KMS-11 (cell line): Measurements from ENCODE around the gene ATP6V1F.

ENCODE experiments used
- H2AFZ ChIP-seq: fragments of 200-600 bp; sonication (generic); 2 replicates; pipeline ENCODE4 v1.6.1; 2016; ENCODE audit warnings: antibody characterized with exemption, mixed run types, low read depth
- H3K27ac ChIP-seq: fragments of 200-600 bp; sonication (generic); 2 replicates; pipeline ENCODE4 v1.6.1; 2016; ENCODE audit warnings: mild to moderate bottlenecking, mixed run types
- H3K27me3 ChIP-seq: fragments of 200-600 bp; sonication (generic); 2 replicates; pipeline ENCODE4 v1.6.1; 2017; ENCODE audit warnings: mild to moderate bottlenecking, low read depth, mixed run types, moderate library complexity; ENCODE audit not compliant: insufficient read depth
- H3K36me3 ChIP-seq: fragments of 200-600 bp; sonication (generic); 2 replicates; pipeline ENCODE4 v1.6.1; 2017; ENCODE audit warnings: mild to moderate bottlenecking, mixed run types; ENCODE audit not compliant: insufficient read depth
- H3K4me1 ChIP-seq: fragments of 200-600 bp; sonication (generic); 2 replicates; pipeline ENCODE4 v1.6.1; 2016; ENCODE audit warnings: mild to moderate bottlenecking, low read depth, mixed run types; ENCODE audit not compliant: poor library complexity, severe bottlenecking
- H3K4me2 ChIP-seq: fragments of 200-600 bp; sonication (generic); 2 replicates; pipeline ENCODE4 v1.7.0; 2016; ENCODE audit warnings: mild to moderate bottlenecking, mixed run types
- H3K4me3 ChIP-seq: fragments of 200-600 bp; sonication (generic); IDR thresholded peaks from 2 replicates; pipeline ENCODE4 v1.6.1; 2017; ENCODE audit warnings: low read depth, low read length, mixed read lengths; ENCODE audit not compliant: insufficient read depth
- H3K79me2 ChIP-seq: fragments of 200-600 bp; sonication (generic); 2 replicates; pipeline ENCODE4 v1.6.1; 2016; ENCODE audit warnings: low read depth, mixed run types; ENCODE audit not compliant: insufficient read depth
- H3K9ac ChIP-seq: fragments of 200-600 bp; sonication (generic); 2 replicates; pipeline ENCODE4 v1.6.1; 2016; ENCODE audit warnings: mild to moderate bottlenecking, mixed run types
- H4K20me1 ChIP-seq: fragments of 200-600 bp; sonication (generic); 2 replicates; pipeline ENCODE4 v1.6.1; 2016; ENCODE audit warnings: mild to moderate bottlenecking, mixed run types; ENCODE audit not compliant: insufficient read depth
- TF ChIP-seq, protein P1 (sequence below): fragments of 200-600 bp; sonication (generic); conservative IDR thresholded peaks from 2 replicates; pipeline ENCODE4 v1.6.1; 2017; ENCODE audit warnings: low read depth, mild to moderate bottlenecking, antibody characterized with exemption, low read length, moderate library complexity, mixed read lengths

ATP6V1F gene

DNA sequence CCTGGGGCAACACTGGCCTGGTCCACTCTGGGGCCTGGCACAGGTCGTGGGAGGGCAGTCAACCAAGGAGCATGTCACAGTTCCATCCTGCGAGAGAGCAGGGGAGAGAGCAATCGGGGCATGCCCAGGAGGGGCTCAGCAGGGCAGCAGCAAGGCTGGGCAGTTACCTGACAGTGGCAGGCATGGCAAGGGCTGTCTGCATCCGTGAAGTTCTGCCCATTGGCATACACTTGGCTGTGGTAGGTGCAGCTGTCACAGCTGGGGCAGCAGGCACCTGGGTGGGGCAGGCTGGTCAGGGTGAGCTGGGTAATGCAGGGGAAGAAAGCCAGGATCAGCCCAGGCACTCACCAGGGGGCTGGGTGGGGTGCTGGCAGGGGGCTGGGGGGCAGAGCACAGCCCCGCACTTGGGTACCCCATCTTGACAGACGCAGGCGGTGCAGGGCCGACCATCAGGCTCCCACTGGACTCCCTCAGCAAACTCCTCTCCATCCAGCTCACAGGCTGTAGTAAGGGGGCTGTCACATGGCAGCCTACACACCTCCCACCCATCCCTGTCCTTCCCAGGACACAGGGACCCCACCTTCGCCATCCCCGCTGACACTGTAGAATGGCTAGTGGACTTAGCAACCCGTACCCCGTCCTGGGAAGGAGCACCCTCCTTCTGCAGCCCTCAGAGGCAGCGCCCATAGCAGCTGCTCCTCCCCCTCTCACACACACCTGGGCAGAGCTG, 30.0 kb downstream of the ATP6V1F start:
- Histone ChIP-seq H3K9ac (no peak overlapping the region), H3K4me2 (no peak overlapping the region), H3K4me3 (no peak overlapping the region), H3K79me2 (no peaks in the 10 kb centered on the region), H3K27ac (no peak overlapping the region), H3K27me3 (peaks cover 17% of the 10 kb centered on the region; the same call in 1 of the 2 replicates), H3K4me1 (no peaks in the 10 kb centered on the region), H3K36me3 (no peaks in the 10 kb centered on the region), H4K20me1 (no peaks in the 10 kb centered on the region), H2AFZ (no peak overlapping the region)
- TF ChIP-seq, protein P1, sequence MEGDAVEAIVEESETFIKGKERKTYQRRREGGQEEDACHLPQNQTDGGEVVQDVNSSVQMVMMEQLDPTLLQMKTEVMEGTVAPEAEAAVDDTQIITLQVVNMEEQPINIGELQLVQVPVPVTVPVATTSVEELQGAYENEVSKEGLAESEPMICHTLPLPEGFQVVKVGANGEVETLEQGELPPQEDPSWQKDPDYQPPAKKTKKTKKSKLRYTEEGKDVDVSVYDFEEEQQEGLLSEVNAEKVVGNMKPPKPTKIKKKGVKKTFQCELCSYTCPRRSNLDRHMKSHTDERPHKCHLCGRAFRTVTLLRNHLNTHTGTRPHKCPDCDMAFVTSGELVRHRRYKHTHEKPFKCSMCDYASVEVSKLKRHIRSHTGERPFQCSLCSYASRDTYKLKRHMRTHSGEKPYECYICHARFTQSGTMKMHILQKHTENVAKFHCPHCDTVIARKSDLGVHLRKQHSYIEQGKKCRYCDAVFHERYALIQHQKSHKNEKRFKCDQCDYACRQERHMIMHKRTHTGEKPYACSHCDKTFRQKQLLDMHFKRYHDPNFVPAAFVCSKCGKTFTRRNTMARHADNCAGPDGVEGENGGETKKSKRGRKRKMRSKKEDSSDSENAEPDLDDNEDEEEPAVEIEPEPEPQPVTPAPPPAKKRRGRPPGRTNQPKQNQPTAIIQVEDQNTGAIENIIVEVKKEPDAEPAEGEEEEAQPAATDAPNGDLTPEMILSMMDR: no peak

DNA sequence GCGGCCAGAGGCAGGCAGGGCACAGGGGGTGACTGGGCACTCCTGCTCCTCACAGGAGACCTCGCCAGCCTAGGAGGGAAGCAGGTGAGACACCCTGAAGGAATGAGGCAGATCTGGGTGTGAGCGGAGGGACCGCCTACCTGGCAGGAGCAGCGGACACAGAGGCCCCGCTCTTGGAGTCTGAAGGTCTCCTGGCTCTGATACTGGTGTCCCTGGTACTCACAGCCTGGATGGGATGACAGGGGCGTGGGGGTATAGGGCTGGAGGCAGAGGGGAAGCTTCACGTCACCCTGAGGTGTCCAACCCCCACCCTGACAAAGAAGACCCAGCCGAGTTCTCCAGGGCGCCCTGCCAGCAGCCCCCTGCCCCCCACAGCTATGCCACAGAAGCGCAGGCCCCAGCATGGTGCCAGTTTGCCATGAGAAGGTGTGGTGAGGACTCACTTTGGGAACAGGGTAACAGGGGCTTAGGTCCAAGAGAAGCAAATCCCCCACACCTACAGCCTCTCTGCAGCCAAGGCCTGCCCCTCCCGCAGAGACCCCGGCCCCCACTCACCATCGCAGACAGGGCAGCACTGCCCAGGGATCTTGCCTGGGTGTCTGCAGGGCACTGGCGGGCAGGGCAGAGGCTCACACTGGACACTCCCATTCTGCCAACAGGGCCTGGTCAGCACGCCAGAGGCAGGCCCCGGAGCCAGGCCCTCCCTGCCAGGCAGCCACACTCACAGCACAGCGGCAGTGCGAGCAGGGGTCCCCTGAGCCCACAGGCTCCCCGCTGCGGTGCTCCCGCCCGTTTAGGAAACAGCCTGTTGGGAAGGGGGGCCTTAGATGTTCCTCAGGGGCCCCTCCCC, 30.8 kb downstream of the ATP6V1F start:
- H3K79me2 ChIP-seq: no peaks in the 10 kb centered on the region
- H3K27ac ChIP-seq: no peak overlapping the region
- H3K4me2 ChIP-seq: no peak overlapping the region
- no peaks in the 10 kb centered on the region for H4K20me1 ChIP-seq
- H3K4me3 ChIP-seq: no peak overlapping the region
- H3K9ac ChIP-seq: no peak overlapping the region
- peaks cover 17% of the 10 kb centered on the region; the same call in 1 of the 2 replicates for H3K27me3 ChIP-seq
- H2AFZ ChIP-seq: no peak overlapping the region
- H3K4me1 ChIP-seq: no peaks in the 10 kb centered on the region
- H3K36me3 ChIP-seq: no peaks in the 10 kb centered on the region
- TF ChIP-seq, protein P1: no peak

DNA sequence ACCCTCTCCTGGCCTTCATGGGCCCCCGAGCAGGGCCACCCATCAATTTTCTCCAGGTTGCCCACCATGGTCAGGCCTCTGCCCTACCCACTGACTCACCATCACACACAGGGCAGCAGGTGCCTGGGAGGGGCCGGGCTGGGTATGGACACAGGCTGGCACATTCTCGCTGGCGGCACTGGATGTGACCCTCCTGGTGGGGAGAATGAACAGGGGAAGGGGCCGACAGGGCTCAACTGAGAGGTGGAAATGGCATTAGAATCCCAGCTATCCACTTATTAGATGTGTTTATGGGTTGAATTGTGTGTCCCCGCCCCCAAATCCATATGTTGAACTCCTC, 31.4 kb downstream of the ATP6V1F start:
- no peak overlapping the region for H3K9ac ChIP-seq
- no peak overlapping the region for H3K4me3 ChIP-seq
- no peaks in the 10 kb centered on the region for H3K4me1 ChIP-seq
- TF ChIP-seq, protein P1: no peak
- no peaks in the 10 kb centered on the region for H3K36me3 ChIP-seq
- H3K27ac ChIP-seq: no peak overlapping the region
- no peaks in the 10 kb centered on the region for H3K79me2 ChIP-seq
- no peaks in the 10 kb centered on the region for H4K20me1 ChIP-seq
- no peak overlapping the region for H3K4me2 ChIP-seq
- H2AFZ ChIP-seq: no peak overlapping the region
- peaks cover 13% of the 10 kb centered on the region; the same call in 1 of the 2 replicates for H3K27me3 ChIP-seq

DNA sequence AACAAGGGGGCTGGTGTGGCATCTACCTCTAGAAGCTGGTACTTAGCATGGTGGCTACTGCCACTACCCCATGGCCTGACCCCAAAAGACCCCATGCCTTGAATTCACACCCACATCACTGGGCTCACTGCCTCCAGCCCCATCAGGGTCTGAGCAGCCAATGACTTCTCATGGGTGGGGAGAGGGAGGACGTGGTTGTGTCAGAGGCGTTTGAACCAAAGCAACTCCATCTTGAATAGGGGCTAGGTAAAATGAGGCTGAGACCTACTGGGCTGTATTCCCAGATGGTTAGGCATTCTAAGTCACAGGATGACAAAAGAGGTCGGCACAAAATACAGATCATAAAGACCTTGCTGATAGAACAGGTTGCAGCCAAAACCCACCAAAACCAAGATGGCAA, 32.7 kb downstream of the ATP6V1F start:
- no peaks in the 10 kb centered on the region for H3K79me2 ChIP-seq
- TF ChIP-seq, protein P1: no peak

More for the DNA sequence above, 32.7 kb downstream of the ATP6V1F start:
- no peak overlapping the region for H3K4me2 ChIP-seq
- no peaks in the 10 kb centered on the region for H3K36me3 ChIP-seq
- no peaks in the 10 kb centered on the region for H4K20me1 ChIP-seq
- H3K4me1 ChIP-seq: no peaks in the 10 kb centered on the region
- no peak overlapping the region for H3K9ac ChIP-seq
- no peak overlapping the region for H2AFZ ChIP-seq
- no peak overlapping the region for H3K4me3 ChIP-seq
- peaks cover under 1% of the 10 kb centered on the region; the same call in 1 of the 2 replicates for H3K27me3 ChIP-seq
- H3K27ac ChIP-seq: no peak overlapping the region
